Measurements from ENCODE around the gene SLC23A1.
"Not testable (repeated sequence)": the region's sequence is repeated elsewhere in the genome, so short reads cannot be mapped to it uniquely, and the experiment has no call there.

Gene SLC23A1

DNA sequence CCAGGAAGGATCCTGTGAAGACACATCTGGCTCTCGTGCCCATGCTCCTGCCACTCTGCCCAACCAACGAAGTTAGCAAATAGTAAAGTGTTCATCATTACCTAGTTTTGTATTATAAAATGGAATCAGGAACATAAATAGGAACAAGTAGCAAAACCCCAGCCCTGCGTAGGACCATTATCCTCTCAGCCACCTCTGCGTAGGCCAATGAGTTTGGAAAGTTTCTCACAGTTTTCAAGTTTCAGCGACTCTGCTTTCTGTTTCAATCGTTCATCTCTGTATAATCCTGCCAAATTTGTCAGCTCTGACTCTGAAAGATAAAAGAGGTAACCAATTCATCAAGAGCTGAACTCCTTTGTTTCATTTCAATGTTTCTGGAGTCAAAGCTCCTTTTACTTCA, 30.9 kb upstream of the SLC23A1 start:
- DNase-seq: no peak
- TF ChIP-seq POLR2A (IDR thresholded peaks at IDR 0.05; ENCODE audit: low read length) (no peak), GATA1 (IDR thresholded peaks at IDR 0.05; ENCODE audit: low read depth, low read length) (no peak)

DNA sequence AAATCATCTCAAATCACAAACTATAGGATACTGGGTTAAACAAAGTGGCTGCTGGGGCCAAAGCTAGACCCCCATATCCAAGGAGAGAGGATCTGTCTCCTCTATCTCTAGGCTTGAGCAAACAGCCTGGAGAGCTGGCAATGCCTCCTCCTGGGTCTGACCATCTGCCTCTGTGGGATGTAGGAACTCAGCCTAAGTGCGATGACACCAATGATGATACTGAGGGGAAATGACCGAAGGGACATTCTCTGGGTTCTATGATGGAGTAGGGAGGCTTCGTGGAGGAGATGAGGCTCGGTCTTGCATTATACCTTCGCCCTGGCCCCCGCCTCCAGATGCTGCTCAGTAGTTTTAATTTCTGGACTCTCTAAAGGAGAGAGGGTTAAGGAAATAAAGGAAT, 30.1 kb upstream of the SLC23A1 start:
- DNase-seq: no peak
- TF ChIP-seq POLR2A (IDR thresholded peaks at IDR 0.05; ENCODE audit: low read length): no peak
- no peak for TF ChIP-seq GATA1 (IDR thresholded peaks at IDR 0.05; ENCODE audit: low read depth, low read length)

DNA sequence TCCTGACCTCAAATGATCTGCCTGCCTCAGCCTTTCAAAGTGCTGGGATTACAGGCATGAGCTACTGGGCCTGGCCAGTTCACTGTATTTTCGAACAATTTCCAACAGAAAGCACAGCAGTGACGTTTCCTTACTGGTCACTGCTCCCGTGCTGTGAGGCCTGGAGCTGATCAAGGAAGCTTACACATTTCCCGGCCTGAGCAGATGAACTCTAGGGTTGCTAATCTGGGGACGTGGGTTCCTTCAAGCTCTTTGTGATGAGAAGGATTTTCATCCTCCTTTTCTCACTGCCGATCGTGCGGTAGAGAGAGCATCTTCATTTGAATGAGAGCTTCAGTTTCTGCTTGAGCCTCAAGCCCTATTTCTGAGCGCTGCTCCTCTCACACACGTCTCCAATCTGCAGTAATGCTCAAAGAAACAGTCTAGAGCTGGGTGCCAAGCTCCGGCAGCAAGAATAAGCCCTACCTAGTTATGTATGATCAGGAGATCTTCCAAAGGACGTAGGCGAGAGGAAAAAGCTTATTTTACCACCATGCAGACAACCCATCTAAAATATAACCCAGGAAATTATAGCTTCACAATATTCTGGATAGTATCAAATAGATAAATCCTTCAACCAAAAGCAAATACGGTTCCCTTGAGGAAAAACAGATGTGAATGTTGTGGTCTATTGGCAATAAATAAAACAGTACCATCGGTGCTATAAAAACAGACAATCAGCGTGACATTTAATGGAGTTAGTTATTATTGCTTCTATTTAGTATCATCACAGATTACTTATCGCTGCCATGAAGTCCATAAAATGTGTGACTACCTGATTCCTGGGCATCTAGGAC, 28.1 kb upstream of the SLC23A1 start:
- TF ChIP-seq GATA1 (IDR thresholded peaks at IDR 0.05; ENCODE audit: low read depth, low read length): no peak
- no peak for TF ChIP-seq POLR2A (IDR thresholded peaks at IDR 0.05; ENCODE audit: low read length)
- DNase-seq: no peak

DNA sequence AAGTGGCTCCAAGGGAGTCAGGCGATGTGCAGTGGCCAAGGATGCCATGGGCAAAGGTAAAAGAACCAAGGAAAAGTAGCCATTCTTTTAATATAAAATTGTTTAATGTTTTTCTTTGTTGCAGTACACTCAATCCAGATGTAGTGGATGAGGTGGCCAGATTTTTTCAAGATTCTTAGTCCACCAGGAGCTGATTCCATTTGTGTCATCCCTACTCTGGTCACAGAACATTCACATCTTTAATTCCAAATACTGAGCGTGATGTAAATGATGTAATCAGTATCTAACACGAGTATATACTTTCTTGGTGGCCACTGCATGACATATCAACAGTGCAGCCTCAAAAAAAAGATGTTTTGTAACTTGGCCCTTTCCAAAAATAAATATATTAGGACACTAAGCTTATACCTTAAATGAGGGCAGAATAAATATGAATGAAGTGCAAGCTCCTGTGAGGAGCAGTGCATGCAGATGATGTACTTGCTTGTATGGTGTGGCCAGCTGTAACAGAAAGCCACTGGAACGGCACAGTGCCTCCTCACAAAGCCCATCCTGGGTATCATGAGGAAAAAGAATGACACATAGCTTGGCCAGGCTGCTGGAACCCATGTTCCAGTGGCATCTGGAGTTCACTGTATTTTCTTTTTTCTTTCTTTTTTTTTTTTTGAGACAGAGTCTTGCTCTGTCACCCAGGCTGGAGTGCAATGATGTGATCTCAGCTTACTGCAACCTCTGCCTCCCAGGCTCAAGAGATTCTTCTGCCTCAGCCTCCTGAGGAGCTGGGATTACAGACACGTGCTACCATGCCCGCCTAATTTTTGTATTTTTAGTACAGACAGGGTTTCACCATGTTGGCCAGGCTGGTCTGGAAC, 27.3 kb upstream of the SLC23A1 start:
- no peak for TF ChIP-seq GATA1 (IDR thresholded peaks at IDR 0.05; ENCODE audit: low read depth, low read length)
- TF ChIP-seq POLR2A (IDR thresholded peaks at IDR 0.05; ENCODE audit: low read length): no peak
- DNase-seq: no peak

DNA sequence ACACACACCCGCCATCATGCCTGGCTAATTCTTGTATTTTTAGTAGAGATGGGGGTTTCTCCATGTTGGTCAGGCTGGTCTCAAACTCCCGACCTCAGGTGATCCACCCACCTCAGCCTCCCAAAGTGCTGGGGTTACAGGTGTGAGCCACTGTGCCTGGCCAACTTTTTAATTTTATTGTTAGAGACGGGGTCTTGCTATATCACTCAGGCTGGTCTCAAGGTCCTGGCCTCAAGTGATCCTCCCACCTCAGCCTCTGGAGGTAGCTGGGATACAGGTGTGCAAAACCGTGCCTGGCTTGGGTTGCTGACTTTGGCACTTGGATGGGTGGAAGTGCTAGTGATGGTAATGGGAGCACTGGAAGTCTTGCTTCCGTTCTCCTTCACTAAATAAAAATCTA, 26.0 kb upstream of the SLC23A1 start:
- DNase-seq: not testable (repeated sequence)

DNA sequence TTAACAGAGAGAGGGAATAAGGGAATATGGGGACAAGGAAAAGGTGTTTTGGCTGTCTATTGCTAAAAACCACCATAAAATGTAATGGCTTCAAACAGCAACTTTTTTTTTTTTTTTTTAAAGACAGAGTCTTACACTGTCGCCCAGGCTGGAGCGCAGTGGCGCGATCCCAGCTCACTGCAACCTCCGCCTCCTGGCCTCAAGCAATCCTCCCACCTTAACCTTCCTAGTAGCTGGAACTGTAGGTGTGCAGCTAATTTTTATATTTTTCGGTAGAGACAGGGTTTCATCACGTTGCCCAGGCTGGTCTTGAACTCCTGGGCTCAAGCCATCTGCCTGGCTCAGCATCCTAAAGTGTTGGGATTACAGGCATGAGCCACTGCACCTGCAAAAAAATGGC, 25.1 kb upstream of the SLC23A1 start:
- no peak for DNase-seq
- TF ChIP-seq GATA1 (IDR thresholded peaks at IDR 0.05; ENCODE audit: low read depth, low read length) (no peak), POLR2A (IDR thresholded peaks at IDR 0.05; ENCODE audit: low read length) (no peak)

DNA sequence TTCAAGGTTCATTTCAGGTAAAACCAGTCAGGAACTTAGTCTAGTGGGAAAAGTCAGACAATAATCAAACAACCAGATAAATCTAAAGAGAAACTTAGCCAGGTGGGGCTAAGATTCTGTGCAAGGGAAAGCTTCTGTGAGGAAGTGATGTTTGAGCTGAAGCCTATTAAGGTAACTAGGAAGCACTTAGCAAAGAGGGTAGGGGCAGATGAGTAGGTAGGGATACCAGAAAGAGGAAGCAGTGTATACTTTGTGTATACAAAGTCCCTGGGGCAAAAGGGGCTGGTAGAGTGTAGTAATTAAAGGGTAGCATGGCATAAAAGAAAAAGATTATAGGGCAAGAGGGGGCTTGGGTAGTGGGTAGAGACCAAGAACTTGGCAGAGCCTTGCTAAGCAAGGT, 24.4 kb upstream of the SLC23A1 start:
- no peak for DNase-seq
- TF ChIP-seq POLR2A (IDR thresholded peaks at IDR 0.05; ENCODE audit: low read length) (no peak), GATA1 (IDR thresholded peaks at IDR 0.05; ENCODE audit: low read depth, low read length) (no peak)

DNA sequence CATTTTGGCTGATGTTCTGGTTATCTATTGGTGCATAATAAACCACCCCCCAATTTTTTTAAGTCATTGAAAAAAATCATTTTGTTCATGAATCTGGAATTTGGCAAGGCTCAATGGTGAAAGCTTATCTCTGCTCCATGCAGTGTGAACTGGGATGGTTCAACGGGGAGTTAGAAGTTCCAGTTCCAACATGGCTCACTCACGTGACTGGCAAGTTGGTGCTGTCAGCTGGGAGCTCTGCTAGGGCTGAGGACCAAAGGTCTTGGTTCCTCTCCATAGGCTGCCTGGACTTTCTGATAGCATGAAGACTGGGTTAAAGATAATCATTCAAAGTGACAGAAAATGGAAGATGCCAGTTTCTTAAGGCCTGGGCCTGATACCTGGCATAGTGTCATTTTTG, 23.9 kb upstream of the SLC23A1 start:
- DNase-seq: peak in 1 of 2 experiments; percentile 26
- TF ChIP-seq POLR2A (IDR thresholded peaks at IDR 0.05; ENCODE audit: low read length): no peak
- no peak for TF ChIP-seq GATA1 (IDR thresholded peaks at IDR 0.05; ENCODE audit: low read depth, low read length)

DNA sequence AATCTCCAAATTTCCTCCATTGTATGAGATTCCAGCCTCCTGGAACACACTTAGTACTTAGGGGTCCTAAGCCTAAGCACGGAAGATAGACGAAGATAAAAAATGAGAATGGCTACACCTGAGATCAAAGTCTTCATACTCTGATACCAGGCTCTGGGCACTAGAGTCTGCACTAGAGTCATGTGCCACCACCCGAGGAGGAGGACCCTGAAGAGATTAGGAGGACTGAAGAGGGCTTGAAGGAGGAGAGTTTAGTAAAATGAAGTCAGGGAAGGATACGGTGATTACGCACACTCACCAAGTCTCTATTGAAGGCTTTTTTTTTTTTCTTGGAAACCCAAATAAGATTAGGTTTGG, 21.4 kb upstream of the SLC23A1 start:
- DNase-seq: no peak
- TF ChIP-seq GATA1 (IDR thresholded peaks at IDR 0.05; ENCODE audit: low read depth, low read length) (no peak), POLR2A (IDR thresholded peaks at IDR 0.05; ENCODE audit: low read length) (no peak)

DNA sequence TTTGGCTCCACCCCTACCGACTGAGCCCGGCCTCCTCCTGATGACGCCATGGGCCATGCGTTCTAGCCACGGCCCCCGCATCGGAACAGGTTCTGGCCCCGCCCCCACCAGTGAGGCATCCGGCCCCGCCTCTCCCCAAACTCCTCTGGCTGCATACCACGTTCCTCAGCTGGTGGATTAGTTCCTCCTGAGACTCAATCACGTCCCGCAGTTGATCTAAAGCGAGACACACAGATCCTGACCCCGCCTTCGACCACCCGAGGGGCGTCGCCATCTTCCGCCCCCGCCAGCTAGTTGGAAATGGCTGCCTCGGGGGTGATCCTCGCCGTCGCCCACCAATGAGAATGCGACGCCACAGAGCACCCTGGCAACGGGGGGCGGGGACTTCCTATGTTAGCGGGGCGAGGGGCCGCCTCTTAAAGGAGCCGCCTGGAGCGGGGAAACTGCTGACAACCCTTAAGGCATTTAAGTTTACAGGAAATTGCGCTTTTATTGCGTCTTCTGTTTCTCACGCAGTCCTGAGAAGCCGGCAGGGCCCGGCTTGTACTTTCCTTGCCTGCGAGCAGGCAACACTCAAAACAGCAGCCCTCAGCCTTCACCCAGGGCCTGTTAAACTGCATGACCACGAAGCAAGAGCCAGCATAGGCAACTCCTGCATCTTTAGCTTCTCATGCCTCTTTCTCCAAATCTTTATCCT, 20.8 kb upstream of the SLC23A1 start, which contains the start of gene SPATA24:
SPATA24 (minus strand) TSS at position 303 of the 697 bp plus-strand sequence; CDS start at position 274, 29 bp downstream.
- DNase-seq: peak; percentile 93 to 94
- peak; percentile 42 for TF ChIP-seq POLR2A (IDR thresholded peaks at IDR 0.05; ENCODE audit: low read length)
- TF ChIP-seq GATA1 (IDR thresholded peaks at IDR 0.05; ENCODE audit: low read depth, low read length): no peak

DNA sequence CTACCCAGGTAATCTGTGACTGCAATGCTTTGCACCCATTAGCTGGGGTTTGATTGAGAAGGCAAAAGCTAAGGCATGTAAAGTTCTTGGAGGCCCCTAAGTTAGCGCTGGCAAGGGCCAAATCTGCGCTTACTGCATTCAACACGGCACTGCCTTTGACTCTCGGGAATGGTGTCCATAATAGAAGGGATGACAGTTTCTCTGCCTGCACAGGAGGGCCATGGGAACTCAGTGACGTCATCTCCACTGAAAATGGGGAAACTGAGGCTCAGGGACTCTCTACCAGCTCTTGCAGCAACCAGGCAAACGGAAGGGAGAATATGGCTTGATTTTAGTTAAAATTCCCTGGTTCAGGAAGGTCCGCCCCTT, 20.3 kb upstream of the SLC23A1 start:
- TF ChIP-seq POLR2A (IDR thresholded peaks at IDR 0.05; ENCODE audit: low read length) (no peak), GATA1 (IDR thresholded peaks at IDR 0.05; ENCODE audit: low read depth, low read length) (no peak)
- DNase-seq: peak in 1 of 2 experiments; percentile 40

DNA sequence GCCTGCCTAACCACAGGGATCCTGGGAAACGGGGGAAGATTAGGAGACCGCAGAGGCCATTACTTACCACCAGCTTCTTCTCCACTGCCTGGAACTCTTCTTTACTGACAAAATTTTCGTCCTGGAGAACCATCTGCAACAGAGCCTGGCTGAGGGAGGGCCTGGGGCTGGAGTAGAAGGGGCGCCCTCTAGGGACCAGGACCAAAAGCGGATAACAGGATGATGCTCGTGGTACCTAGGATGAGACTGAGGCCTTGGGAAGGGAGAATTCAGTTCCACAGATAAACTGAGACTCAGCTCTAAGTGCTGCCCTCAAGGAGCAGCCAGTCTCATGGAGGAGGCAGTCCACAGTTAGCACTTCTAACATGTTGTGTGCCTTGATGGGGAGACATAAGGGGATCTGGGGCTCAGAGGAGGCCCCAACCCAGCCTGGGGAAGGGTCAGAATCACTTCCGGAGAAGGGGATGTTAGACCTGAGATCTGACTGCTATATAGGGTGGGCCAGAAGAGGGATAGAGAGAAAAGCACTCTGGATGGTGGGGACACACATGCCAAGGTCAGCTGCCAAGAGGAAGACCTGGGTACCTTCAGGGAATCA, 19.6 kb upstream of the SLC23A1 start:
- TF ChIP-seq POLR2A (IDR thresholded peaks at IDR 0.05; ENCODE audit: low read length): no peak
- no peak for TF ChIP-seq GATA1 (IDR thresholded peaks at IDR 0.05; ENCODE audit: low read depth, low read length)
- peak; percentile 49 to 61 for DNase-seq

DNA sequence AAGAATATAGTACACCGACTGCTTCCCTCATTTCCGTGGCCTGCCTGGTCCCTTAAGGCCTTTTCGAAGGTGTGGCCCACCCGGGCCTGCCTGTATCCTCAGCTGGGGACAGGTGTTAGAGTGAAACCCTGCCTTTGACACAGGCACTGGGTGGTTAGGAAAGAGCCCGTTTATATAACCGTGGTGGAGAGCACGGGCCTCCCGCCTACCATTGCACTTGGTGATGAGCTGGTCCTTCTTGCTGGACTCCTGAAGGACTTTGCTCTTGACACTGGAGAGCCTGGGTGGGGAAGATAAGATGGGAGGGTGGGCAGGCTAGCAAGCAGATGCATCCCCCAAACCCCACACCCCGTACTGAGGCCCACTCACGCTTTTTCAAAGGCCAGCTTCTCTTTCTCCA, 18.4 kb upstream of the SLC23A1 start:
- peak; percentile 11 to 38 for DNase-seq
- TF ChIP-seq GATA1 (IDR thresholded peaks at IDR 0.05; ENCODE audit: low read depth, low read length): no peak
- TF ChIP-seq POLR2A (IDR thresholded peaks at IDR 0.05; ENCODE audit: low read length): no peak
